Amniotic epithelial cell (primary cell): ENCODE measurements around the gene PIGB.
A peak's percentile ranks its signal among the peaks of the same experiment; 100 is the strongest.
"Not testable (repeated sequence)": the region's sequence is repeated elsewhere in the genome, so short reads cannot be mapped to it uniquely, and the experiment has no call there.

Experiments
- DNase-seq: peaks from one replicate; pipeline ENCODE4 v3.0.0-alpha.2; 2010; ENCODE audit warnings: low read depth

PIGB gene

DNA sequence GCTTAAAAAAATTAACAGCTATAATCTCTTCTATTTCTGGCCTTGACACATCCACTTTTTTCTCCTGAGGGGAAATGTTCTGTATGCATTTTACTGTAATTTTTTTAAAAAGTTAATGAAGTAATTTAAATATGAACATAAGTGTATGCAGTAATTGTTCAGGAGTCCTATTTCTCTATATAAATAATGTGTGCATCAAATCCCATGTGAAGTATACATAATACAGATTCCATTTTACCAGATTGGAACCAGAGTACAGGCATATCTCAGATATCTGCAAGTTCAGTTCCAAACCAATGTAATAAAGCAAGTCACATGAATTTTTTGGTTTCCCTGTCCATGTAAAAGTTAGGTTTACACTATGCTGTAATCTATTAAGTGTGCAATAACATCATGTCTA, 62.6 kb downstream of the PIGB start:
- no peak for DNase-seq

DNA sequence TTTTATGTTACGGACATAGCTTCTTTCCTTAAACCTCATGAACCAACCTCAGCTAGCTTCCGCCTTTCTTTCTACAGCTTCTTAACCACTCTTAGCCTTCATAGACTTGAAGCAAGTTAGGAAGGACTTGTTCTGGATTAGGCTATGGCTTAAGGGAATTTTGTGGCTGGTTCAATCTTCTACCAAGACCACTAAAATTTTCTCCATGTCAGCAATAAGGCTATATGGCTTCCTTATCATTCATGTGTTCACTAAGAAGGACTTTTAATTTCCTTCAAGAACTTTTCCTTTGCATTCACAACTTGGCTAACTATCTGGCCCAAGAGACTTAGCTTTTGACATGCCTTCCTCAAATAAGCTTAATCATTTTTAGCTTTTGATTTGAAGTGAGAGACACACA, 64.7 kb downstream of the PIGB start:
- no peak for DNase-seq

GRCh38 chr15:55387027-55387426, 68.0 kb downstream of the PIGB start:
- DNase-seq, result no peak

GRCh38 chr15:55389264-55389607, 70.2 kb downstream of the PIGB start:
- peak; percentile 27 for DNase-seq

DNA sequence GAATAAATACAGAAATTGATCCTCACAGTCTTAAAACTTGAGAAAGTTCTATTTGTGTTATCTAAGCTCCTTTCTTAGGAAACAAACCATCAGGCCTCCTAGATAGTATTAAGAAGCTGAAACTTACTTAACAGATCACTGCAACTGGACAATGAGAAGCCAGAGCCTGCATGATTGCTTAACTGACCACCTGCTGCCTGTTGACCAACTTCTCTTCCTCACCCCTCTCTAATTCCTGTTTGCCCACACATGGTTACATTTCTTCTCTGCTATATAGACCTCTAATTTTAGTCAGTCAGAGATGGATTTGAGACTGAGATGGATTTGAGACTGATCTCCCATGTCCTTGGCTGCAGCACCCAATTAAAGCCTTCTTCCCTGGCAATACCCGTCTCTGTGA, 75.7 kb downstream of the PIGB start:
- peak; percentile 64 for DNase-seq

DNA sequence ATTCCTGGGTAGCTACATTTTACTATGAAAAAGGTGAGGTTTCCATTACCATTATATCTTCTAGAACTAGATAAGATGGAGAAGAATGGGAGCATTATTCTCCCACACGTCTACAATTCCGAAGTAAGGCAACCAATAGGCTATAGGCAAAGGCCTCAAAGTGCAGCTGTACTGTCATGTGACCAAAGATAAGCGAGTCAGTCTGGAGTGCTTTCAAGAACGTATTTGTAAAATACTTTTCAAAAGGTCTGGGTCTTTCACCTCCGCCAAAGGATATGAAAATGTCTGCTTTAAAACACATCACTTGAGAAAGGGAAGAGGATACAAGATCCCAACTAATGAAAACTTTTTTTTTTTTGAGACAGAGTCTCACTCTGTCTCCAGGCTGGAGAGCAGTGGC, 79.2 kb downstream of the PIGB start:
- DNase-seq, result no peak

GRCh38 chr15:55400050-55400449, 81.0 kb downstream of the PIGB start:
- not testable (repeated sequence) for DNase-seq

GRCh38 chr15:55401786-55402246, 82.8 kb downstream of the PIGB start:
- no peak for DNase-seq

- DNase-seq, result no peak
Observed at GRCh38 chr15:55402707-55403106, 83.7 kb downstream of the PIGB start.

DNA sequence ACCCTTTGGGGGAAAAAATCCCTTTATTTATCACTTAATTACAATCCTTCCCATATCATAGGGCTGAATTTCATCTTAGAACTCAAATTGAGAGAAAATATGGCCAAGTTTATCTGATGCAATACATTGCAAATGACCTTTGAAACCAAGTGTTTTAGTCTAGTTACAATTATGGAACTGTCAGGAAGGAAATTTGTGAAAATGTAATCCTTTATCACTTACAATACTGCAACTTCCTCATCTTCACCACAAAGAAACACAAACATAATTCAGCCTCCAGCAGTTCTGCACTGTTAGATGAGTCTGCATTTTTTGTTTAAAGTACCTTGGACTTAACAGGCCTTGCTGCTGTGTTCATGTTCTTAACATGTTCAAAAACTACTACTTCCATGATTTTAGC, 84.5 kb downstream of the PIGB start:
- peak; percentile 19 for DNase-seq
